HG02981 (cell line): ENCODE results near the gene RIMS1.
A peak's percentile ranks its signal among the peaks of the same experiment; 100 is the strongest.

ENCODE experiments used
- ATAC-seq: cut with Tn5 transposase; IDR thresholded peaks from one replicate; pipeline ENCODE4 v1.9.1; 2021; ENCODE audit warnings: mild to moderate bottlenecking, moderate library complexity; ENCODE audit not compliant: unreplicated experiment

RIMS1 gene, protein sequence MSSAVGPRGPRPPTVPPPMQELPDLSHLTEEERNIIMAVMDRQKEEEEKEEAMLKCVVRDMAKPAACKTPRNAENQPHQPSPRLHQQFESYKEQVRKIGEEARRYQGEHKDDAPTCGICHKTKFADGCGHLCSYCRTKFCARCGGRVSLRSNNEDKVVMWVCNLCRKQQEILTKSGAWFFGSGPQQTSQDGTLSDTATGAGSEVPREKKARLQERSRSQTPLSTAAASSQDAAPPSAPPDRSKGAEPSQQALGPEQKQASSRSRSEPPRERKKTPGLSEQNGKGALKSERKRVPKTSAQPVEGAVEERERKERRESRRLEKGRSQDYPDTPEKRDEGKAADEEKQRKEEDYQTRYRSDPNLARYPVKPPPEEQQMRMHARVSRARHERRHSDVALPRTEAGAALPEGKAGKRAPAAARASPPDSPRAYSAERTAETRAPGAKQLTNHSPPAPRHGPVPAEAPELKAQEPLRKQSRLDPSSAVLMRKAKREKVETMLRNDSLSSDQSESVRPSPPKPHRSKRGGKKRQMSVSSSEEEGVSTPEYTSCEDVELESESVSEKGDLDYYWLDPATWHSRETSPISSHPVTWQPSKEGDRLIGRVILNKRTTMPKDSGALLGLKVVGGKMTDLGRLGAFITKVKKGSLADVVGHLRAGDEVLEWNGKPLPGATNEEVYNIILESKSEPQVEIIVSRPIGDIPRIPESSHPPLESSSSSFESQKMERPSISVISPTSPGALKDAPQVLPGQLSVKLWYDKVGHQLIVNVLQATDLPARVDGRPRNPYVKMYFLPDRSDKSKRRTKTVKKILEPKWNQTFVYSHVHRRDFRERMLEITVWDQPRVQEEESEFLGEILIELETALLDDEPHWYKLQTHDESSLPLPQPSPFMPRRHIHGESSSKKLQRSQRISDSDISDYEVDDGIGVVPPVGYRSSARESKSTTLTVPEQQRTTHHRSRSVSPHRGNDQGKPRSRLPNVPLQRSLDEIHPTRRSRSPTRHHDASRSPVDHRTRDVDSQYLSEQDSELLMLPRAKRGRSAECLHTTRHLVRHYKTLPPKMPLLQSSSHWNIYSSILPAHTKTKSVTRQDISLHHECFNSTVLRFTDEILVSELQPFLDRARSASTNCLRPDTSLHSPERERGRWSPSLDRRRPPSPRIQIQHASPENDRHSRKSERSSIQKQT (N-terminal part only)

DNA sequence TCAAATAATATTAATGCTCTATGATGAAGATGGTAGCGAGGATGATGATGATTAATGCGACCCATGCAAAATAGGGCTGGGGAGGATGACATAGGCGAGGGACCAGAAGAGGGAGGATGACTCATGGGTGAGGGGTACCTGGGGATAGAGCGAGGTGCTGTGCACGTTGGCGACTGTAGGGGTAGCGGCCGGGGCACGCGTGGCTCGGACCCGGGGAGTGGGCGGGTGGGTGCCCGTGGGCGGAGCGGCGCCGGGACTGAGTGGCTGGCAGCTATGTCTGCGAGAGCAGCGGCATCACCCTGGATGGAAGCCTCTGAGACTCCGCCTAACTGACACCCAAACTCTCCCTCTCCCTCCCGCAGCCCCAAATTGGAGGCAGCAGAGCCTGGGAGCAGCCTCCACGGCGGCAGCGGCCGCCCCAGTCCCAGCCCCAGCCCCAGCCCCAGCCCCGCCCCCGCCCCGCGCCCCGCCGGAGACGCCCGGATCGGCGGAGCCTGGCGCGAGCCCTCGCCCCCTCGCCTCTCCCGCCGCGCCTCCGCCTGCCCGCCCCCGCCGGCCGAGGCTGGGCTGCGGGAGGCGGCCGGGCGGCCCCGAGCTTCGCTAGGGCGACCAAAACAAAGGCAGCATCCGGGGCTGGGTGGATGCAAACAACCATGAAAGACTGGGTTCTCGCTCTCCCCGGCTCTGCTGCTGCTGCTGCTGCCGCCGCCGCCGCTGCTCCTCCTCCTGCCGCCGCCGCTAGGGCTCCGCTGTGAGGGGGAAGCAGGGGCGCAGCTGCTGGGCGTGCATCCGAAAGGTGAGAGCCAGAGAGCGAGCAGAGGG, at the start of gene RIMS1:
TSS of gene RIMS1 (plus strand) at position 367 of the 822 bp plus-strand sequence. CDS start 474 bp downstream, outside the sequence.
- peak; percentile 79 for ATAC-seq

DNA sequence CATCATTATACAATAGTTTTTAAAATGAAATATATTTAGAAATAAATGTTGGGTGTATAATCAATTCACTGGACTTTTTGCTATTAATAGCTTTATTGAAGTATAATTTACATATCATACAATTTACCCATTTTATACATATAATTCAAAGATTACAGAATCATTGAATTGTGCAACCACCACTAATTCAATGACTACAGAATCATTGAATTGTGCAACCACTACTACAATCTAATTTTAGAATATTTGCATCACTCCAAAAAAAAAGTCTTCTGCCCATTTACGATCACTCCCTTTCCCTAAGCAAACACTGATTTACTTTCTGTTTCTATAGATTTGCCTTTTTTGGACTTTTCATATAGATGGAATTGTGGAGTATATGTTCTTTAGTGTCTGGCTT, 35.1 kb upstream of the RIMS1 start:
- no peak for ATAC-seq

DNA sequence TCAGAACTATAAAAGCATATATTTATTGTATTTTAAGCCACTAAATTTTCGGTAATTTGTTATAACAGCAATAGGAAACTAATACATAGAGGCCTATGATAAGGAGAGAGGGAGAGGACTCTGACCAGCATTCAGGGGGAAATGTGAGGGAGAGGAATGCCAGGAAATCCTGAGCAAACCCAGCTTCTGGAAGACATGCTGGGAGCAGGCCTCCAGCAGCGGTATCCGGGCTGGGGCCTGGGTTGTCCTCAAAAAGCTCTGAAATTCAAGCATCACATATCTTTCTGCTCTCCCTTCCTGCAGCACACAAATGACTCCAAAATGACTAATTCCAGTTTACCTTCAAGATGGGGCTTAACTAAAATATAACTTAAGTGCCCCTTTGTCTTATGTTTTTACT, 33.4 kb upstream of the RIMS1 start:
- ATAC-seq: no peak

DNA sequence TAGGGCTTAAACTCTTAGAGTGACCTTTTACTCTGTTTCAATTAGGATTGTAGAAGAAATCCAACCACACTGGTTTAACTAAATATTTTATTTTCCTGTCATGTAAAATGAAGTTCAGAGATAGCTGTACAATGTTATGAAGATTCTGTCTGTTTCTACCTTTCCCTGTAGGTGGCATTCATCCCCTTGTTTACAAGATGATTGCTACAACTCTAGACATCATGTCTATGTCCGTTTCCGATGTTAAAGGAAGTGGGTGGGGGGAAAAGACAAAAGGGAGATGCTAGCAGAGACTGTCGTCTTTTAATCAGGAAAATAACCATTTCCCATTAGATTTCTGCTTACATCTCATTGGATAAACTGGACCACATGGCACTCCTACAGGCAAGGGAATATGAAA, 30.9 kb upstream of the RIMS1 start:
- ATAC-seq: no peak

DNA sequence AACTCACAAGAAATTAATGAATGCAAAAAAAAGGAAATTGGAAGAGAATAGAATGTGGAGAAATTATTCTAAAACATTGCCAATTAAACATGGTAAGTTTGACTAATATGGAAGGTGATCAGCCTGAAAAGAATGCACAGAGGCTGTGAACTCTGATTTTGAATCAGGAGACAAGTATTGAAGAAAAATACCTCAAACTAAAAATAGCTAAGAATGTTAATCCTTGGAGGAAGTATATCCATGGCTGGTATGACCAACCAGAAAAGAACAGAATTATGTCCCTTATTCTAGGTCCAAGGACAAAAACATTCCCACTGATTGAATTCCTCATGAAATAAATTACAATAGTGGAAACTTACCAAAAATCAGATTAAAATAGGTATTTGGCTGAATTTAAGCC, 7.3 kb upstream of the RIMS1 start:
- ATAC-seq: no peak

DNA sequence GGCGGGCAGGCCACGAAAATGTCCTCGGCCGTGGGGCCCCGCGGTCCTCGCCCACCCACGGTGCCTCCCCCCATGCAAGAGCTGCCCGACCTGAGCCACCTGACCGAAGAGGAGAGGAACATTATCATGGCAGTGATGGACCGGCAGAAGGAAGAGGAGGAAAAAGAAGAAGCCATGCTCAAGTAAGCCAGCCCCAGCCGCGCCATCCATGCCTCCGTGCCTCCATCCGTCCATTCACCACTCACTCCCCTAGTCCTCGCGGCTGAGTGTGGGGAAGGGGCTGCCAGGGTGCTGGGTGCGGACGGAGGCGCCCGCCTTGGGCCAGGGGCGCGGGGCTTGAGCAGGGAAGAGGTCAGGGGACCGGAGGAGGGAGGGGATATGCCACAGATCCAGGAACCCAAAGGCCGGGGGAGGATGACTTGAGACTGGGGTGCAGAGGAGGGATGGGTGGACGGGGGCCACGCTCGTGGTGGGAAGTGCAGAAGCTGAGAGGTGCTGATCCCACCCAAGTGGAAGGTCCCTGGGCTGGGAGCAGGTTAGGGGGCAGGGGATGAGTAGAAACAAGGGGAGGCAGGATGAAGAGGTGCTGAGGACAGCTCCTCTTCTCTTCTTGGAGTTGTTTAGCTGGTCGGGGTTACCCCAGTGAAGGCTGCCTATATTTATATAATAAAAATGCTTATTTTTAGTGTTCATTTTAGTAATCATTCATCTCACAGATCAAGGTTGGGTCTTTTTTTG, 825 bp downstream of the RIMS1 start:
- ATAC-seq: peak; percentile 16

DNA sequence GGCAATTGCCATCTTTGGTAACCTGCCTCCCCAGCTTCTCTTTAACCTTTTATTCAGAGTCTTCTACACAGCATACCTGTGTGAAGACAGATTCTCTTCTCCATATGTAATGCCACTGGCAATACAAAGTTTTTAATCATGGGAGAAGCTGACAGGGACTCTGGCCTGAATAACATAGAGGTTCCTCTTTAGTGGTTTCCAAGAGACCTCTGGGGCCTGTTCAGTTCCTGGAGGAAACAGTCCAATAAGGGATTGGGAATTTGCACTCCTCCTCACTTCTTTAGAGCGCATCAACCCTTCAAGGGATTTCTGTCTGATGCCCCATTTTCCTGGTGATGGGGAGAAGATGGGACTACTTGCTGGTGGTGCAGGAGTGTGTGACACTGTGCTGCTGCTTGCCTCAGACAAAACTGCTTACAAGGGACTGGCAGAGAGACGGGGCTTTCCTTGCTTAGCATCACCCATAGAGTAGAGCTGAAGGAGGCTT, 1.4 kb downstream of the RIMS1 start:
- no peak for ATAC-seq

DNA sequence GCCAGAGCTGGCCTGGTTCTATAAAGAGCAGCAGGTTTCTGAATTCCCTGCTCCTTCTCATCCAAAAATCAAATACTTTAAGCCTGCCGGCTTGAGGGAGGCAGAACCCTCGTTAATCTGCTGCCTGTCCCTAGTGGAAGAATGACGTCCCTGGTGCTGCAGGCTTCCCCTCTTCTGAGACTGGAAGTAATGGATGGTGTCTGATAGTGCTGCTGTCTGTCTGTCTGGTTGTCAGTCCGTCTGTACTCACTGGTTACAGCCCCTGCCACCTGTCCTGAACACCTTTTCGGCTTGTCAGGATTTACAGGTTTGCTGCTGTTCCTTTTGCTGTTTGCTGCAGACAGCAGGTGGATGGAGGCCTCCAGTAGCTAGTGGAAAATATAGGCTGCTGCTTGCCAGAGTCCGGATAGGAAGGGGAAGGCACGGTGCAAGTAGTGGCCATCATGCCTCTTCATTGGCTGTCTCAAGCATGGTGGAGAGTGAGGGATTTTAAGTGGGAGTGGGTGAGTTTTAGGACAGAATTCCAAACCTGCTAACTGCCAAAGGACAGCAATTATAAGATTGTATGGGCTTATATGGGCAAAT, 2.5 kb downstream of the RIMS1 start:
- ATAC-seq: no peak

DNA sequence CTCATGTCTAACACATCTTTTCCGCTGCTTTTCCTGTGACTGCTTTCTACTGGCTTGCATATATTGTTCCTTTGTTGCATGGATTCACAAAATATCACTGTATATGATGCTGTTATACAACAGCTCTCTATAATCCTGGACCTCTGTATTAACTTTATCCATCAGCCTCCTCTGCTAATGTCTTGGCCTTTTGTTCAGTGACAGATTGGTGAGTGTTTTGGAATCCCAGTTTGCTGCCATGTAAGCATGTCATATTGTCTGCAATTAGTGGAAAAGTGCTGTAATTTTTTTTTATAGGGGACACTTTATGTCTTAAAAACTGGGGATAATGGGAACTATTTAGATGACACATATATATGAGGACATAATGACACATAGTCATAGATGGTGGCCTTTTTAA, 3.0 kb downstream of the RIMS1 start:
- no peak for ATAC-seq

DNA sequence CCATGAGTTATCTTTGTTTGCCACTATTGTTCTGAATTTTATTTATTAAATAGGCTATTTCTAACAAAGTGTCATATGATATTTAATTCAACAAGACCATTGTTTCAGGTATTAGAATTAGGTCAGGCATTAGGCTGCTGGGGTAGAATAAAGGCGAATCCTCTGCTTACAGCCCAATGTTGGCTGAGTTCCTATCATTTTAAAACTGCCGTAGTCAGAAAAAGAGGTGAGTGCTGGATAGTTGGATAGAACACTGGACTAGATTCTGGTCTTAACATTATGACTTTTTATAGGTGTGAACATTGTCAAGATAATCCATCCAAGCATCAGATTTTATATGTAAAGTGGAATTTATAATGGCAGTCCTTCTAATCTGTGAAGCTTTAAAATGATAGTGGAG, 6.3 kb downstream of the RIMS1 start:
- no peak for ATAC-seq

DNA sequence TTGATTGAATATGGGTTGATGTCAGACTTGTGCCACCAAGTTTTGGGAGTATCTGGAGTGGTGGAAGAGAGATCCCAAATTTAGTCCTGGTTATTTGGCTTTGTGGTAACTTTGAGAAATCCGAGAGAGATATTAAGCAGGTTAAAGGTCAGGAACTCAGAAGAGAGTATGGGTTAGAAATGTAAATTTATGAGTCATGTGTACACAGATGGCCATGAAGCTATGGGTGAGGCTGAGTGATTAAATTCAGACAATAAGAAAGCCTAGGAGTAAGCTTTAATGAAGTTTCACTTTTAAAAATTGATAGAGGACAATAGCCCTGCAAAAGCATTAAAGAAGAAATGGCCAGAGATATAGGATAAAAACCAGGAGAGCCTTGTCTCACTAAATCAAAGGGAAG, 14.3 kb downstream of the RIMS1 start:
- no peak for ATAC-seq

DNA sequence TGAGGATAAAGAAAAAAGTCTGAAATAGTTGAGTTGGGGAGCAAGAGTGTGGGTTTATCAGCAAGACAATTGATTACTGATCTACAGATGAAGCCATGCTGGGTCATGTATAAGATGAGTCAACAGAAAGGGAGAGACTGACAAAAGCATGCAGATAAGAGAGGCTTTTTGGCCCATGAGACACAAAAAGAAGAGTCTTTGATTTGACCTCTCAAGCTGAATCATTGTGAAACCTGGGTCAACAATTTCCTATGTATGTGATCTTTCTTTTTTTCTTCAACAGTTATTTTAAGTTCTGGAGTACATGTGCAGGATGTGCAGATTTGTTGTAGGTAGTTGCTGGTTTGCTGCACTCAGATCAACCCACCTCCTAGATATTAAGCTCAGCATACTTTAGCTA, 15.9 kb downstream of the RIMS1 start:
- no peak for ATAC-seq

DNA sequence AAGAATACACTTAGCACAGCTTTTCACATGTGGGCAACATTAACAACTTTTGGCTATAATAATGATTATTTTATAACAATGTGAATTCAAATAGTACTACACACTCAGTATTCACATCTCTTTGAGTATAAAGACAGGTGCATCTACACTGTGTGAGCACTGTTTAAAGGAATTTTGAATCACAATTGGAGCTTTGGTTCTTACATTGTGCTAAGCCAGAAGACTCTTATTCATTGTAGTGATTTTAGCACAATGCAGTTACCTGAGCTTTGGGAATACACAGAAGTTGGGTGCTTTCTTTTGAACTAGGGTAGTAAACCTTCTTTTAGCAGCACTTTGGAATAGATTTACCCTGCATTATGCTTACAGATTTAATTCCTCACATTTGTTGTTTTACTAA, 20.5 kb downstream of the RIMS1 start:
- ATAC-seq: no peak

DNA sequence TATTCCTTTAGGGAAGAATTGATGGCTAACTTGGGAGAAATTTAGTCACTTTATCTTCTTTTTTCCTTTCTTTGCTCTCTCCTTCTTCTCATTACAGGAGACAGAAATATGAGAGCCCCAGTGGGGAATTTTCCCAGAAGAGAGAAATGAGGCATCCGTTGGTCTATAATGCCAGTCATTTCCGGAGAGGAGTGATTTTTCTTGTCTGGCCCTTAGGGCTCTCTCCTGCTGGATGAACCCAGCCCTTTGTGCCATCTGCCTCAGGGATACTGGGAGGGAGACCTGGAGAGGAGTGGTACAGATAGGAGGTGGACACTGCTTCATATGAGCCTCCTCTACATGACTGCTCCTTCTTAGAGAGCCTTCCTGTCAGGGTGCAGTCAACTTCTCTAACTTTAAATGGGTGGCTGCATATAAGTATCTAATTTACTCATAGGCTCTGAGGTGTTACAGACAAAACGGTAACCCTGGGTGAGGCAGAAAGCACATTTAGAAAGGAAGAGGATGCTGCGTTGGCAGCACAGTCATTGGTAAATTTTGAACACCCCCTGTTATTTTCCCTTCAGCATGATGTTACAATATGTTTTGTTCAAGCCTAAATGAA, 21.9 kb downstream of the RIMS1 start:
- no peak for ATAC-seq

DNA sequence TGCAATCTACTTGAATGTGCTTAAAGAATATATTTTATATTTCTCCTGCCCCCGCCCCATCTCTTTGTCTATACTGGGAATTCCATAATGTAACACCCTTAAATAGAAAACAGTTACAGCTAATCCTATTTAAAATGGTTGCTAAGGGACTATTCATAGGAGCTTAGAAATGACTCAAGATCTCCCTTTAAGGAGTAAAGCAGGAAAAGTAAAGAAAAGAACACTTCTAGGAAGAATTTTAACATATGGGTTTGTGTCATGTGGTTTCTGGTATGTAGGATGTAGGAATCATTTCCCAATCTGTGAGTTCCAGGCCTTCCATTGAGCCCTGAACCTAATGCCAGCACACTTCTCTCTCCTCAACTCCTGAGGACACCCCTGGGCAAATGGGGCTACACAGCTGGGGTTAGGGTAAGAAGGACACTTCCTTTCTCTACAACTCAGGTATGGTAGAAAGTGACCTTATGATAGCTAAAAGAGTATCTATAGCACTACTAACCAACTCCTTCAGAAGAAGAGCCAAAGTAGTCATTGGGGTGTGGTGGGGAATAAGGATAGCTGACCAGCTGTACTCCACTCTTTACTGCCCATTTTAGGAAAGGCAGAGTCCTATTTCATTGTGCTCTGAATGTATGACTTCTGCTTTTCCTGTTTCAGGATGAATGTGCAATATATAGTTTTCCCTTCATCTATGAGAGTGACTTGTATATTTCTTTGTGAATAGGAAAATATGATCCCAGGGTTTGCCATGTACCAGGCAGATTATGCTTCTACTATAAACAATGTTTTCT, 27.3 kb downstream of the RIMS1 start:
- ATAC-seq: no peak

DNA sequence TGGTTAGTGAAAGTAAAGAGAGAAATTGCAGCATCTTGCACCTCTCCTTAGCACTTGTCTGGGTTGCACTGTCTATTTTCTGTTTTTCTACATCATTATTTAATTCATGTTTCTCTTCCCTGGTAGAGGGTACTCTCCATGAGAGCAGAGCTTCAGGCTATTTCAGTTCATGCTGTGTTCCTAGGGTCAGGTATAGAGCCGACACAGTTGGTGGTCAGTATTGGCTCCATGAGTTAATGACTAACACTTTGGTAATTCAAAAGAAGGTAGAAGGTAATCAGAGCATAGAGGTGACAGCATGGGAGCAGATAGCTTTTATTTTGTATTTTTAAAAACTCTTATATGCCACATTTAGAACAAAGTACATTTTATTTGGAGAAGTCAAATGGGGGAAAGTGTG, 42.7 kb downstream of the RIMS1 start:
- ATAC-seq: no peak

DNA sequence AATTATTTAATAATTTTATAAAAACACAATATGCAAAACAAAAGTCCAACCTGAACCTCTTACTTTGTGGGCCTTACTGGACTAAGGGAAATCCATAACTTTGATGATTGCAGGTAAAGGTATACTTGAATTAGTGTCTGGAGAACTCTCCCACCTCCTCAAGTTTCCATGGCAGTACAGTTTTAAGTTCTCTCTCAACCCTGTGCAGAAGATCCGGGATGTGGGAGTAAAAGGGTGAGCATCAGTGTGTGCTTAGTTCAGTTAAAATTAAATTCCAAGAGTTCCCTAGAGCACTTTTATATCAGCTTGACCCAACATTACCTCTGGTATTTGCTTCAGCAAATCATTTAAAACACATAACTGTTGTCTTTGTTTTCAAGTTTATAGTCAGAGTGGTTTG, 47.5 kb downstream of the RIMS1 start:
- ATAC-seq: no peak

DNA sequence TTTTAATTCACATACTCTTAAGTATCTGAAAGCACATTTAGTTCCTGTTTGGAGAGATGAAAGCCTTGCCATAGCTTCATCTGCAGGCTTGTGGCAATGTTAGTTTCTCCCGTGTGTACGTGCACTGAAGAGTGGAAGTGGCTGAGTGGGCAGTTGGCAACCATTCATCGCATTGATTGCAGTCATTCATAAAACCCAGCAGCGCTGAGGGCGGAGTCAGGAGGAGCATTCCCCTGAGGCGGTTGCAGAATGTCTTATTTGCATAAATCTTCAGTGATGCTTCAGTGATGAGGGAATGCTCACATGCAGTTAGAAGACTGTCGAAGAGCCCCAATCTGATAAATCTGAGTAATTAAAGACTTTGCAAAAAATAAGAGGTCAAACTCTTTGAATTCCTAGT, 79.1 kb downstream of the RIMS1 start:
- no peak for ATAC-seq
